Measurements from ENCODE around the gene ZDHHC16. TPM values are rescaled to one million over a fixed set of nuclear protein-coding genes. Genes with fewer than 3 reads are reported as not detected.

Gene ZDHHC16
- total and polyA plus RNA-seq, 9 donors, result 17.8 to 34.7 (median 26.2) TPM

GRCh38 chr10:97454330-97455036 lies 8.5 kb downstream of the ZDHHC16 start:
- Histone ChIP-seq H3K36me3 (no peaks in the 10 kb centered on the region), H3K9me3 (no peaks in the 10 kb centered on the region), H3K4me3 (no peak overlapping the region), H3K4me1 (ENCODE audit: insufficient read depth) (peaks cover 1% of the 10 kb centered on the region), H3K27me3 (no peaks in the 10 kb centered on the region), H3K27ac (no peak overlapping the region)
- TF ChIP-seq POLR2A (IDR thresholded peaks at IDR 0.05) (no peak), EP300 (IDR thresholded peaks at IDR 0.05) (no peak), CTCF (IDR thresholded peaks at IDR 0.05) (no peak)
- peak in 2 of 5 donors; percentile 30 to 37 for DNase-seq
- WGBS, 3 donors, result 68 to 74% (median 71%) methylated on average over 3 of the region's 3 CpGs
- intact Hi-C loops (cut with DNase I), result no loop called here

- no peaks in the 10 kb centered on the region for H3K9me3 ChIP-seq
- intact Hi-C loops (cut with DNase I), result no loop called here
- no peak overlapping the region for H3K4me3 ChIP-seq
- TF ChIP-seq EP300 (IDR thresholded peaks at IDR 0.05) (no peak), POLR2A (IDR thresholded peaks at IDR 0.05) (no peak), CTCF (IDR thresholded peaks at IDR 0.05) (no peak)
- WGBS, 3 donors, result 59 to 75% (median 64%) methylated on average over 5 of the region's 5 CpGs
- no peaks in the 10 kb centered on the region for H3K36me3 ChIP-seq
- DNase-seq, result no peak
- H3K27me3 ChIP-seq, result no peaks in the 10 kb centered on the region
- peaks cover 1% of the 10 kb centered on the region for H3K4me1 ChIP-seq (ENCODE audit: insufficient read depth)
- no peak overlapping the region for H3K27ac ChIP-seq
Measured at GRCh38 chr10:97456034-97456685, 10.2 kb downstream of the ZDHHC16 start.

- 55 to 56% (median 55%) methylated on average over 3 of the region's 3 CpGs for WGBS, 3 donors
Measured at GRCh38 chr10:97456686-97457065, 10.7 kb downstream of the ZDHHC16 start.

GRCh38 chr10:97459111-97459510 lies 13.1 kb downstream of the ZDHHC16 start:
- WGBS, 3 donors, result 85 to 93% (median 88%) methylated on average over 7 of the region's 7 CpGs
- Histone ChIP-seq H3K4me3 (no peak overlapping the region), H3K9me3 (no peaks in the 10 kb centered on the region), H3K4me1 (ENCODE audit: insufficient read depth) (no peaks in the 10 kb centered on the region), H3K27ac (no peak overlapping the region), H3K36me3 (no peaks in the 10 kb centered on the region), H3K27me3 (no peaks in the 10 kb centered on the region)
- DNase-seq, result no peak
- intact Hi-C loops (cut with DNase I), result no loop called here
- no peak for TF ChIP-seq EP300 (IDR thresholded peaks at IDR 0.05)
- TF ChIP-seq POLR2A (IDR thresholded peaks at IDR 0.05), result no peak
- TF ChIP-seq CTCF (IDR thresholded peaks at IDR 0.05), result no peak

More at GRCh38 chr10:97456686-97457065, 10.7 kb downstream of the ZDHHC16 start:
- Histone ChIP-seq H3K36me3 (no peaks in the 10 kb centered on the region), H3K4me1 (ENCODE audit: insufficient read depth) (peaks cover 1% of the 10 kb centered on the region), H3K27ac (no peak overlapping the region), H3K27me3 (no peaks in the 10 kb centered on the region), H3K4me3 (no peak overlapping the region), H3K9me3 (no peaks in the 10 kb centered on the region)
- TF ChIP-seq EP300 (IDR thresholded peaks at IDR 0.05) (no peak), CTCF (IDR thresholded peaks at IDR 0.05) (no peak), POLR2A (IDR thresholded peaks at IDR 0.05) (no peak)
- no peak for DNase-seq
- intact Hi-C loops (cut with DNase I), result no loop called here

All from ovary (tissue), 9 donors.